Osteocyte (in vitro differentiated cells): ENCODE data around the gene PCDHGB1. TPM values are rescaled to one million over a fixed set of nuclear protein-coding genes. Genes with fewer than 3 reads are reported as not detected.
"Not testable (repeated sequence)": the region's sequence is repeated elsewhere in the genome, so short reads cannot be mapped to it uniquely, and the experiment has no call there.

Source experiments
- DNase-seq: peaks from one replicate; pipeline ENCODE4 v3.0.0; 2021; ENCODE audit warnings: mixed read lengths; ENCODE audit not compliant: unreplicated experiment; ENCODE audit errors: extremely low spot score
- H3K27ac Mint-ChIP-seq: one replicate; pipeline ENCODE4 v1.8.0; 2021; ENCODE audit warnings: mild to moderate bottlenecking, mixed read lengths; ENCODE audit not compliant: unreplicated experiment
- H3K27me3 Mint-ChIP-seq: one replicate; pipeline ENCODE4 v1.8.0; 2021; ENCODE audit warnings: mixed read lengths; ENCODE audit not compliant: unreplicated experiment
- H3K36me3 Mint-ChIP-seq: one replicate; pipeline ENCODE4 v1.8.0; 2021; ENCODE audit warnings: mixed read lengths; ENCODE audit not compliant: unreplicated experiment
- H3K4me1 Mint-ChIP-seq: one replicate; pipeline ENCODE4 v1.8.0; 2021; ENCODE audit warnings: mixed read lengths; ENCODE audit not compliant: unreplicated experiment
- H3K4me3 Mint-ChIP-seq: one replicate; pipeline ENCODE4 v1.8.0; 2021; ENCODE audit warnings: mild to moderate bottlenecking, moderate library complexity, mixed read lengths; ENCODE audit not compliant: unreplicated experiment
- H3K9me3 Mint-ChIP-seq: one replicate; pipeline ENCODE4 v1.8.0; 2021; ENCODE audit warnings: mixed read lengths; ENCODE audit not compliant: unreplicated experiment
- total RNA-seq: library from RNA; stranded (reverse); gene quantifications from 2 replicates; pipeline ENCODE4 v1.2.1, GENCODE V29; 2021
- TF ChIP-seq, protein P1 (sequence below): fragments of 200-600 bp; sonication (generic); IDR thresholded peaks from 2 replicates; pipeline ENCODE4 v1.5.0; 2021; ENCODE audit warnings: antibody characterized with exemption, mild to moderate bottlenecking, moderate library complexity

The PCDHGB1 gene
- total RNA-seq, 1 donor from 2014 or later = 1.8 TPM

DNA sequence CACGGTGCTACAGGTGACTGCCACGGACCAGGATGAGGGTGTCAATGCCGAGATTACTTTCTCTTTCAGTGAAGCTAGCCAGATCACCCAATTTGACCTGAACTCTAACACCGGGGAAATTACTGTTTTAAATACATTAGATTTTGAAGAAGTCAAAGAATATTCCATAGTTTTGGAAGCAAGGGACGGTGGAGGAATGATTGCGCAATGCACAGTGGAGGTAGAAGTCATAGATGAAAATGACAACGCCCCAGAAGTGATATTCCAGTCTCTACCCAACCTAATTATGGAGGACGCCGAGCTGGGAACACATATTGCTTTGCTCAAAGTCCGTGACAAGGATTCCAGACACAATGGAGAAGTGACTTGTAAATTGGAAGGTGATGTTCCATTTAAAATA, 38.8 kb downstream of the PCDHGB1 start:
- TF ChIP-seq, protein P1, sequence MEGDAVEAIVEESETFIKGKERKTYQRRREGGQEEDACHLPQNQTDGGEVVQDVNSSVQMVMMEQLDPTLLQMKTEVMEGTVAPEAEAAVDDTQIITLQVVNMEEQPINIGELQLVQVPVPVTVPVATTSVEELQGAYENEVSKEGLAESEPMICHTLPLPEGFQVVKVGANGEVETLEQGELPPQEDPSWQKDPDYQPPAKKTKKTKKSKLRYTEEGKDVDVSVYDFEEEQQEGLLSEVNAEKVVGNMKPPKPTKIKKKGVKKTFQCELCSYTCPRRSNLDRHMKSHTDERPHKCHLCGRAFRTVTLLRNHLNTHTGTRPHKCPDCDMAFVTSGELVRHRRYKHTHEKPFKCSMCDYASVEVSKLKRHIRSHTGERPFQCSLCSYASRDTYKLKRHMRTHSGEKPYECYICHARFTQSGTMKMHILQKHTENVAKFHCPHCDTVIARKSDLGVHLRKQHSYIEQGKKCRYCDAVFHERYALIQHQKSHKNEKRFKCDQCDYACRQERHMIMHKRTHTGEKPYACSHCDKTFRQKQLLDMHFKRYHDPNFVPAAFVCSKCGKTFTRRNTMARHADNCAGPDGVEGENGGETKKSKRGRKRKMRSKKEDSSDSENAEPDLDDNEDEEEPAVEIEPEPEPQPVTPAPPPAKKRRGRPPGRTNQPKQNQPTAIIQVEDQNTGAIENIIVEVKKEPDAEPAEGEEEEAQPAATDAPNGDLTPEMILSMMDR = no peak
- H3K4me3 Mint-ChIP-seq = no peak overlapping the region
- no peak overlapping the region for H3K27ac Mint-ChIP-seq
- DNase-seq = no peak
- H3K27me3 Mint-ChIP-seq = no peaks in the 10 kb centered on the region
- H3K4me1 Mint-ChIP-seq = no peaks in the 10 kb centered on the region
- peaks cover 6% of the 10 kb centered on the region for H3K36me3 Mint-ChIP-seq
- H3K9me3 Mint-ChIP-seq = peaks cover 37% of the 10 kb centered on the region

DNA sequence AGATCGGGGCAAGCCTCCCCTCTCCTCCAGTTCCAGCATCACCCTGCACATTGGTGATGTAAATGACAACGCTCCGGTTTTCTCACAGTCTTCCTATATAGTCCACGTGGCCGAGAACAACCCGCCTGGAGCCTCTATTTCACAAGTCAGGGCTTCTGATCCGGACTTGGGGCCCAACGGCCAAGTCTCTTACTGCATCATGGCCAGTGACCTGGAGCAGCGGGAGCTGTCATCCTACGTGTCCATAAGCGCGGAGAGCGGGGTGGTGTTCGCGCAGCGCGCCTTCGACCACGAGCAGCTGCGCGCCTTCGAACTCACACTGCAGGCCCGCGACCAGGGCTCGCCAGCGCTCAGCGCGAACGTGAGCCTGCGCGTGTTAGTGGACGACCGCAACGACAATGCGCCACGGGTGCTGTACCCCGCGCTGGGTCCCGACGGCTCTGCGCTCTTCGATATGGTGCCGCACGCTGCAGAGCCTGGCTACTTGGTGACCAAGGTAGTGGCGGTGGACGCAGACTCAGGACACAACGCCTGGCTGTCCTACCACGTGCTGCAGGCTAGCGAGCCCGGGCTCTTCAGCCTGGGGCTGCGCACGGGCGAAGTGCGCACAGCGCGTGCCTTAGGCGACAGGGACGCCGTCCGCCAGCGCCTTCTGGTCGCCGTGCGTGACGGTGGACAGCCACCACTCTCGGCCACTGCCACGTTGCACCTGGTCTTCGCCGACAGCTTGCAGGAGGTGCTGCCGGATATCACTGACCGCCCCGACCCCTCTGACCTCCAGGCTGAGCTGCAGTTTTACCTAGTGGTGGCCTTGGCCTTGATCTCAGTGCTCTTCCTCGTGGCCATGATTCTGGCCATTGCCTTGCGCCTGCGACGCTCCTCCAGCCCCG, 39.5 kb downstream of the PCDHGB1 start:
- no peak for DNase-seq
- TF ChIP-seq, protein P1 = no peak
- Mint-ChIP-seq H3K9me3 (peaks cover 41% of the 10 kb centered on the region), H3K27me3 (no peaks in the 10 kb centered on the region), H3K4me1 (no peaks in the 10 kb centered on the region), H3K36me3 (peaks cover 9% of the 10 kb centered on the region), H3K4me3 (no peak overlapping the region), H3K27ac (no peak overlapping the region)

DNA sequence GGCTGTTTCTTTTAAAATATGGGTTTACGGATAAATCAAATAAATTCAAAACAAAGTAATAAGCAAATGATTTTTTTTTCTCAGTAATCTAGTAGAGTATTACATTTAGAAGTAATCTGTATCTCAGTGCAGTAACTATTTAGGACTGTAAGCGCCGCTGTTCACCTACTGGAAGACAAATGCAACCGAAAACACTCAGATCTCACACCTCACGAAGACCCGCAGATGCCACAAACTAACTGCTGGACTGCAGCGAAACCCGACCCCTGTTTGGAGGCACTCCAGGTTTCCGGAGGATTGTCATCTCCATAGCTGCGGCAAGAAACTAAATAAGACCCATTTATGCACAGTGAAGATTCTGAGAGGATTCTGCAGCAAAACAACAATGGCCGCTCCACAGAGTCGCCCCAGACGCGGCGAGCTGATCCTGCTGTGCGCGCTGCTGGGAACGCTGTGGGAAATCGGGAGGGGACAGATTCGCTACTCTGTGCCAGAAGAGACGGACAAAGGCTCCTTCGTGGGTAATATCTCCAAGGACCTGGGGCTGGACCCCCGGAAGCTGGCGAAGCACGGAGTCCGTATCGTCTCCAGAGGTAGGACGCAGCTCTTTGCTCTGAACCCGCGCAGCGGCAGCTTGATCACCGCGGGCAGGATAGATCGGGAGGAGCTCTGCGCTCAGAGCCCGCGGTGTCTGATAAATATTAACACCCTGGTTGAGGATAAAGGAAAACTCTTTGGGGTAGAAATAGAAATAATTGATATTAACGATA, 42.7 kb downstream of the PCDHGB1 start, which contains the start of gene PCDHGA8:
Gene PCDHGA8 (plus strand): TSS at position 205 of the 770 bp plus-strand sequence. CDS start 181 bp downstream, at position 386.
- Mint-ChIP-seq H3K4me1 (no peaks in the 10 kb centered on the region), H3K27me3 (no peaks in the 10 kb centered on the region), H3K27ac (no peak within 1 kb of the TSS), H3K36me3 (peaks cover 9% of the 10 kb centered on the region), H3K9me3 (peaks cover 30% of the 10 kb centered on the region), H3K4me3 (no peak within 1 kb of the TSS)
- TF ChIP-seq, protein P1 = no peak
- no peak for DNase-seq

DNA sequence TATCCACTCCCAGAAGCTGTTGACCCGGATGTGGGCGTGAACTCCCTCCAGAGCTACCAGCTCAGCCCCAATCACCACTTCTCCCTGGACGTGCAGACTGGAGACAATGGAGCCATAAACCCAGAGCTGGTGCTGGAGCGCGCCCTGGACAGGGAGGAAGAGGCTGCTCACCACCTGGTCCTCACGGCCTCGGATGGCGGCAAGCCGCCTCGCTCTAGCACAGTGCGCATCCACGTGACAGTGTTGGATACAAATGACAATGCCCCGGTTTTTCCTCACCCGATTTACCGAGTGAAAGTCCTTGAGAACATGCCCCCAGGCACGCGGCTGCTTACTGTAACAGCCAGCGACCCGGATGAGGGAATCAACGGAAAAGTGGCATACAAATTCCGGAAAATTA, 43.4 kb downstream of the PCDHGB1 start:
- H3K4me3 Mint-ChIP-seq = no peak overlapping the region
- no peaks in the 10 kb centered on the region for H3K27me3 Mint-ChIP-seq
- H3K36me3 Mint-ChIP-seq = peaks cover 9% of the 10 kb centered on the region
- no peak overlapping the region for H3K27ac Mint-ChIP-seq
- no peak for DNase-seq
- peaks cover 30% of the 10 kb centered on the region for H3K9me3 Mint-ChIP-seq
- TF ChIP-seq, protein P1 = no peak
- H3K4me1 Mint-ChIP-seq = no peaks in the 10 kb centered on the region

DNA sequence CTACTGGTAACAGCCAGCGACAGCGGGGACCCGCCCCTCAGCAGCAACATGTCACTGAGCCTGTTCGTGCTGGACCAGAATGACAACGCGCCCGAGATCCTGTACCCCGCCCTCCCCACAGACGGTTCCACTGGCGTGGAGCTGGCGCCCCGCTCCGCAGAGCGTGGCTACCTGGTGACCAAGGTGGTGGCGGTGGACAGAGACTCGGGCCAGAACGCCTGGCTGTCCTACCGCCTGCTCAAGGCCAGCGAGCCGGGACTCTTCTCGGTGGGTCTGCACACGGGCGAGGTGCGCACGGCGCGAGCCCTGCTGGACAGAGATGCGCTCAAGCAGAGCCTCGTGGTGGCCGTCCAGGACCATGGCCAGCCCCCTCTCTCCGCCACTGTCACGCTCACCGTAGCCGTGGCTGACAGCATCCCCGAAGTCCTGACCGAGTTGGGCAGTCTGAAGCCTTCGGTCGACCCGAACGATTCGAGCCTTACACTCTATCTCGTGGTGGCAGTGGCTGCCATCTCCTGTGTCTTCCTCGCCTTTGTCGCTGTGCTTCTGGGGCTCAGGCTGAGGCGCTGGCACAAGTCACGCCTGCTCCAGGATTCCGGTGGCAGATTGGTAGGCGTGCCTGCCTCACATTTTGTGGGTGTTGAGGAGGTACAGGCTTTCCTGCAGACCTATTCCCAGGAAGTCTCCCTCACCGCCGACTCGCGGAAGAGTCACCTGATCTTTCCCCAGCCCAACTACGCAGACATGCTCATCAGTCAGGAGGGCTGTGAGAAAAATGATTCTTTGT, 44.7 kb downstream of the PCDHGB1 start:
- H3K9me3 Mint-ChIP-seq = peaks cover 23% of the 10 kb centered on the region
- not testable (repeated sequence) for H3K27ac Mint-ChIP-seq, DNase-seq, H3K4me1 Mint-ChIP-seq, H3K27me3 Mint-ChIP-seq, H3K36me3 Mint-ChIP-seq, H3K4me3 Mint-ChIP-seq

DNA sequence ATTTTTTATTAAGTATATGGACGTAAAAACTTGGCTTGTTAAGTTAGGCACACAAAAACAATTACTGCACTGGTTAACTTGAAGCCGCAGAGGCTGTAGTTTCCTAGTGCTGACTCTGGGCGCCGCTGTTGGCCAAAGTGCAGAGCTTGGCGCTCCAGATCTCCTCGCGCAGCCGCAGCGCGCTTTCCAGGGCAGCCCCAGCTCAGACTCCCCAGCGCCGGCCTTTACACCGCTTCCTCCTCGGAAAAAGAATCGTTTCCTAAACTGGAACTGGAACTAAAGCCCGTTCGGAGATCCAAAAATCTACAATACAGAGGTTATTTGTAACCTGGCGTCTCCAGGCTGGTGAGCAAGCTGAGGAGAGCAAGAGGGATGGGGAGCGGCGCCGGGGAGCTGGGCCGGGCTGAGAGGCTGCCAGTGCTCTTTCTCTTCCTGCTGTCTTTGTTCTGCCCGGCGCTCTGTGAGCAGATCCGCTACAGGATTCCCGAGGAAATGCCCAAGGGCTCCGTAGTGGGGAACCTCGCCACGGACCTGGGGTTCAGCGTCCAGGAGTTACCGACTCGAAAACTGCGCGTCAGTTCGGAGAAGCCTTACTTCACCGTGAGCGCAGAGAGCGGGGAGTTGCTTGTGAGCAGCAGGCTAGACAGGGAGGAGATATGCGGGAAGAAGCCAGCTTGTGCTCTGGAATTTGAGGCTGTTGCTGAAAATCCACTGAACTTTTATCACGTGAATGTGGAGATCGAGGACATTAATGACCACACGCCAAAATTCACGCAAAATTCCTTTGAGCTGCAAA, 48.1 kb downstream of the PCDHGB1 start, which contains the start of gene PCDHGB5:
Gene PCDHGB5 (plus strand): TSS at position 192 of the 796 bp plus-strand sequence. CDS start 181 bp downstream, at position 373.
- not testable (repeated sequence) for H3K4me3 Mint-ChIP-seq, H3K27me3 Mint-ChIP-seq, H3K27ac Mint-ChIP-seq, H3K36me3 Mint-ChIP-seq, H3K4me1 Mint-ChIP-seq, DNase-seq
- H3K9me3 Mint-ChIP-seq = peaks cover 11% of the 10 kb centered on the region
